ENCODE measurements around the gene DBP. TPM values are rescaled to one million over a fixed set of nuclear protein-coding genes. Genes with fewer than 3 reads are reported as not detected.

The DBP gene
- polyA plus RNA-seq, 2 donors: 8.9 to 13.3 TPM

DNA sequence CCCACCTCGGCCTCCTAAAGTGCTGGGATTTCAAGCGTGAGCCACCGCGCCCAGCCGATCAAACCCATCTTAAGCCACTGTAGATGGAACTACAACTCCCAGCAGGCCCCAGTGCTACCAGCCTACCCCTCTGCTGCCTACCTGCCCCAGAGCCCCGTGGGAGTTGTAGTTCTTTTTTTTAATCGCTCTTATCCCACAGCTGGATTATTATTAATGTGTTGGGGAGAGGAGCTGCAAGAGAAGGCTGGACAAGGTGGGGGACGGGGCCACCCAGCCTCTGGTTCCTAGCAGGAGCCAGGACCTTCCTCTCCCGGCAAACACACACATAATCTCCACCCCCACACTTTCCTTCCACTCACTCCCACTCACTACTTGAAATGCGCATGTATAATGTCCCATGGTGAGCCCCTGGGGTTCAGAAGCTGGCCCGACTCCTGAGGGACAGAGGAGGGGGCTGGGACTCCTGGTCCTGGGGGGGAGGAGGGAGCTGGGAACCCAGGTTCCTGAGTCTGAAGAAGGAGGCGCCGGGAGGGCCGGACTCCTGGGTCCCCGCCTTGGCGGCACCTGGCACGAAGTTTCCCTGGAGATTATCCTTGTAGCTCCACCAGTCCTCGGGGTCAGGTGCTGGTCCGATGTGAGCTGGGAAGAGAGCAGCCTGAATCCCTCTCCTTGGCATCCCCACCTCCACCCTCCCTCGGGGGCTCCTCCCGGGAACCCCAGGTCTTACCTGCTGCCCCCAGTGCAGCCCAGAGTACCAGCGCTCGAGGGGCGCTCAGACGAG, 7.8 kb upstream of the DBP start:
- 2% methylated on average over 24 to 25 of the region's 25 CpGs for WGBS, 2 donors
- H3K4me3 ChIP-seq (ENCODE audit: low read depth in 1 of 2, low read length in 2 of 2): peak overlapping the region; percentile 51 to 57
- no peaks in the 10 kb centered on the region for H3K36me3 ChIP-seq (ENCODE audit: control insufficient read depth in 2 of 2, insufficient read depth in 2 of 2, low read length in 1 of 2)
- H3K4me1 ChIP-seq (ENCODE audit: control insufficient read depth in 2 of 2, insufficient read depth in 2 of 2, low read length in 1 of 2): peaks cover 0 to 7% of the 10 kb centered on the region in 2 donors
- H3K9me3 ChIP-seq (ENCODE audit: control insufficient read depth in 2 of 2, insufficient read depth in 1 of 2, low read depth in 1 of 2, low read length in 1 of 2): no peaks in the 10 kb centered on the region
- peak overlapping the region; percentile 76 to 79 for H3K27ac ChIP-seq (ENCODE audit: low read depth in 2 of 2, low read length in 1 of 2)
- no peaks in the 10 kb centered on the region for H3K27me3 ChIP-seq (ENCODE audit: control insufficient read depth in 1 of 2, insufficient read depth in 2 of 2, low read length in 2 of 2)

DNA sequence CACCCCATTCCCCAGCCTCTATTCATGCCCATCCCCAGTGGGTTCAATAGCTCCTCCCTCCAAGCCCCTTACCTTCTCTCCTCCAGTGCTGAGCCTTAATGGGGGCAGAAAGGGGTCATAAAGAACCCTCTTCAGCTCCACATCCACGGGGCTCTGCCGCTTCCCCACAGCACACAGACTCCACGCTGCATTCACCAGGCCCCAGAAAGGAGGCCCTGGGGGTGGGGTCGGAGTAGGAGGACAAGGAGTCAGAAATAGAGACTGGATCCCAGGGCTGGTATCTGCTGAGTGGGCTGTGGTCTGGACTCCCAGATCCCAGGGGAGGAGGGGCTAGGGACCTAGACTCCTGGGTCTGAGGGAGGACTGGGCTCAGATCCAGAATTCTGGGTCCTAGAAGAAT, 7.2 kb upstream of the DBP start:
- Histone ChIP-seq H3K9me3 (ENCODE audit: control insufficient read depth in 2 of 2, insufficient read depth in 1 of 2, low read depth in 1 of 2, low read length in 1 of 2) (no peaks in the 10 kb centered on the region), H3K36me3 (ENCODE audit: control insufficient read depth in 2 of 2, insufficient read depth in 2 of 2, low read length in 1 of 2) (no peaks in the 10 kb centered on the region), H3K4me3 (ENCODE audit: low read depth in 1 of 2, low read length in 2 of 2) (no peak overlapping the region), H3K4me1 (ENCODE audit: control insufficient read depth in 2 of 2, insufficient read depth in 2 of 2, low read length in 1 of 2) (peaks cover 0 to 7% of the 10 kb centered on the region in 2 donors), H3K27me3 (ENCODE audit: control insufficient read depth in 1 of 2, insufficient read depth in 2 of 2, low read length in 2 of 2) (no peaks in the 10 kb centered on the region), H3K27ac (ENCODE audit: low read depth in 2 of 2, low read length in 1 of 2) (no peak overlapping the region)
- WGBS, 2 donors: 74 to 76% methylated on average over 4 of the region's 4 CpGs

DNA sequence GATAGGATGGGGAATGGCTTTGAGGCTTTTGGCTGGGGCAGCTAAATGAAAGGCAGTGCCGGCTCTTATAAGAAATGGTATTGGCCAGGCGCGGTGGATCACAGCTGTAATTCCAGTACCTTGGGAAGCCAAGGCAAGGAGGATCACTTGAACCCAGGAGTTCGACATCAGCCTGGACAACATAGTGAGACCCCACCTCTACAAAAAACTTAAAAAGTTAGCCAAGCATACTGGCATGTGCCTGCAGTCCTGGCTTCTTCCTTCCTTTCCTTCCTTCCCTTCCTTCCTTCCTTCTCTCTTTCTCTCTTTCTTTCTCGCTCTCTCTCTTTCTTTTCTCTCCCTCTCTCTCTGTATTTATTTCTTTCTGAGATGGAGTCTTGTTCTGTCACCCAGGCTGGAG, 5.7 kb upstream of the DBP start:
- Histone ChIP-seq H3K4me1 (ENCODE audit: control insufficient read depth in 2 of 2, insufficient read depth in 2 of 2, low read length in 1 of 2) (peaks cover 3 to 7% of the 10 kb centered on the region in 2 donors), H3K4me3 (ENCODE audit: low read depth in 1 of 2, low read length in 2 of 2) (no peak overlapping the region), H3K9me3 (ENCODE audit: control insufficient read depth in 2 of 2, insufficient read depth in 1 of 2, low read depth in 1 of 2, low read length in 1 of 2) (no peaks in the 10 kb centered on the region), H3K36me3 (ENCODE audit: control insufficient read depth in 2 of 2, insufficient read depth in 2 of 2, low read length in 1 of 2) (no peaks in the 10 kb centered on the region), H3K27ac (ENCODE audit: low read depth in 2 of 2, low read length in 1 of 2) (no peak overlapping the region), H3K27me3 (ENCODE audit: control insufficient read depth in 1 of 2, insufficient read depth in 2 of 2, low read length in 2 of 2) (no peaks in the 10 kb centered on the region)
- WGBS, 2 donors: 88 to 92% methylated on average over 5 of the region's 5 CpGs

DNA sequence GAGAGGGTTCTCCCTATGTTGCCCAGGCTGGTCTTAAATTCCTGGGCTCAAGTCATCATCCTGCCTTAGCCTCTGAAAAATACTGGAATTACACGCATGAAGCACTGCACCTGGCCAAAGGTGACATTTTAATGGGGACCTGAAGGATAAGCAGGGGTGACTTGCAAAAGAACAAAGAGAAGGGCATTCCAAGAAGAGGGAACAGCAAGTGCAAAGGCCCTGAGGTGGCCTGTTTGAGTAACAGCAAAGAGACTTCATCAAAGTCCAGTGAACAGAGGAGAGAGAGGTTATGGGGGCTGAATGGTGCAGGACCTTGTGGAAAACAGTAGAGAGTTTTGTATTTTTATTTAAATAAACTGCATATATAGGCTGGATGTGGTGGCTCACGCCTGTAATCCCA, 4.7 kb upstream of the DBP start:
- 94 to 97% methylated on average over 2 of the region's 2 CpGs for WGBS, 2 donors
- no peaks in the 10 kb centered on the region for H3K36me3 ChIP-seq (ENCODE audit: control insufficient read depth in 2 of 2, insufficient read depth in 2 of 2, low read length in 1 of 2)
- no peaks in the 10 kb centered on the region for H3K27me3 ChIP-seq (ENCODE audit: control insufficient read depth in 1 of 2, insufficient read depth in 2 of 2, low read length in 2 of 2)
- H3K4me1 ChIP-seq (ENCODE audit: control insufficient read depth in 2 of 2, insufficient read depth in 2 of 2, low read length in 1 of 2): peaks cover 3 to 7% of the 10 kb centered on the region in 2 donors
- no peaks in the 10 kb centered on the region for H3K9me3 ChIP-seq (ENCODE audit: control insufficient read depth in 2 of 2, insufficient read depth in 1 of 2, low read depth in 1 of 2, low read length in 1 of 2)
- H3K27ac ChIP-seq (ENCODE audit: low read depth in 2 of 2, low read length in 1 of 2): no peak overlapping the region
- H3K4me3 ChIP-seq (ENCODE audit: low read depth in 1 of 2, low read length in 2 of 2): no peak overlapping the region

DNA sequence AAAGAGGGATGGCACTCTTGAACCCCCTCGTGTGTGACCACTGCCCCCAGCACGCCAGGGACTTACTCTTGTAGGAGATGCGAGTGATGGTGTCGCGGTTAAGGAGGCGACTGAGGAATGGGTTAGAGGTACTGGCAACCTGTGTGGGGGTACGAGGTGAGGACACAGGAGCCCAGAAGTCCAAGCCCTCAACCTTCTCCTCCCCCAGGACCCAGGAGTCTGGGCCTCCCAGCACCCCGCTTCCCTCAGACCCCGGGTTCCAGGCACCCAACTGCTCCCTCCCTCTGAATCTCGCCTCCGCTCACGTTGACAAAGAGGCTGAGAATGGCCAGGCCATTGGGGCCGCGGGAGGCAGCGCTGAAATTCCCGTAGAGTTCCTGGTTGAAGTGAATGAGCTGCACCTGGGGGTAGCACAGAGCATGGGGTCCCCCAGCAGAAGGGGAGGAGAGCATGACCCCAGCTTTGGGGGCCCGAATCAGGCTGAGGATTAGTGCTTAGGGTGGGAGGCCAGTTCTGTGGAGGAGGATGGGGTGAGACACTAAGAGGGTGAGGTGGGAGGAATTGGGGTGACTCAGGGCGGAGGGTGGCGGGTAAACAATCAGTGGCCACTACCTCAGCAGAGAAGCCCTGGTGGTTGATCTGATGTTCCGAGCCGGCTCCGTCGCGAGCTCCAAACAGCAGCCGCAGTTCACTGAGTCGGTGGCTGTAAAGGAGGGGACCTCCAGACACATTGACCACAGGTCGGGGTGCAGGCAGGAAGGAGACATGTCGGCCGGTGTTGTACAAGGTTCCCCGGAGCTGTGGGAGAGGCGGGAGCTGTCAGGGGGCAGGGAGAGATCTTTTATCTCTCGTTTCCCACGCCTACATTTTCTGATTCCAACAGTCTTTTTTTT, 2.5 kb upstream of the DBP start:
- 66 to 74% methylated on average over 31 to 33 of the region's 33 CpGs for WGBS, 2 donors
- Histone ChIP-seq H3K9me3 (ENCODE audit: control insufficient read depth in 2 of 2, insufficient read depth in 1 of 2, low read depth in 1 of 2, low read length in 1 of 2) (no peaks in the 10 kb centered on the region), H3K27ac (ENCODE audit: low read depth in 2 of 2, low read length in 1 of 2) (no peak overlapping the region), H3K4me3 (ENCODE audit: low read depth in 1 of 2, low read length in 2 of 2) (no peak overlapping the region), H3K36me3 (ENCODE audit: control insufficient read depth in 2 of 2, insufficient read depth in 2 of 2, low read length in 1 of 2) (no peaks in the 10 kb centered on the region), H3K4me1 (ENCODE audit: control insufficient read depth in 2 of 2, insufficient read depth in 2 of 2, low read length in 1 of 2) (peaks cover 0 to 6% of the 10 kb centered on the region in 2 donors), H3K27me3 (ENCODE audit: control insufficient read depth in 1 of 2, insufficient read depth in 2 of 2, low read length in 2 of 2) (no peaks in the 10 kb centered on the region)

DNA sequence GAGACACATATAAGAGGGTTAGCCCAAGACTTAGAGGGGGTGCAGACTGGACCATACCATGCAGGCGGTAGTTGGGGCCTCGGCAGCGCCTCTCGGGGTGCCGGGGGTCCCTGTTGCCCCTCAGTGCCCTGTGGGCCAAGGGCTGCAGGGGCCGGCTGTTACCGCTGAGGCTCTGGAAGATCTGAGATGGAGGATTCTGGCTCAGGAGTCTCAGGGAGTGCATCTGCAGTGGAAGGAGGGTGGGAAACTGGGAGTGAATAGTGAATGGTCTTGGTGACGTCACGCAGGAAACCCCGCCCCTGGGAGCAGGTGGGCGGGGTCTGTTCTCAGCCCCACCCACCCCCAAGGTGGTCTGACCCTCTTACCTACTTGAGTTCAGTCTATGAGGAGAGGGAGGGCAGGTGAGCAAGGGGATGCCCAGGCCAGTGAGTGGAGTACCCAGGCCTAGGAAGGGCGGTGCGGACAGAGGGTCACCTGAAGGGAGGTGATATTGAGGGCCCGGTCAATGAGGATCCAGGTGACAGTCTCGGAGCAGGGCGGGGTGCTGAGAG, 1.7 kb upstream of the DBP start:
- Histone ChIP-seq H3K9me3 (ENCODE audit: control insufficient read depth in 2 of 2, insufficient read depth in 1 of 2, low read depth in 1 of 2, low read length in 1 of 2) (no peaks in the 10 kb centered on the region), H3K27ac (ENCODE audit: low read depth in 2 of 2, low read length in 1 of 2) (peak overlapping the region; percentile 98 to 99), H3K27me3 (ENCODE audit: control insufficient read depth in 1 of 2, insufficient read depth in 2 of 2, low read length in 2 of 2) (no peaks in the 10 kb centered on the region), H3K4me3 (ENCODE audit: low read depth in 1 of 2, low read length in 2 of 2) (no peak overlapping the region), H3K36me3 (ENCODE audit: control insufficient read depth in 2 of 2, insufficient read depth in 2 of 2, low read length in 1 of 2) (no peaks in the 10 kb centered on the region), H3K4me1 (ENCODE audit: control insufficient read depth in 2 of 2, insufficient read depth in 2 of 2, low read length in 1 of 2) (peaks cover 0 to 7% of the 10 kb centered on the region in 2 donors)
- WGBS, 2 donors: 74 to 78% methylated on average over 16 of the region's 16 CpGs

DNA sequence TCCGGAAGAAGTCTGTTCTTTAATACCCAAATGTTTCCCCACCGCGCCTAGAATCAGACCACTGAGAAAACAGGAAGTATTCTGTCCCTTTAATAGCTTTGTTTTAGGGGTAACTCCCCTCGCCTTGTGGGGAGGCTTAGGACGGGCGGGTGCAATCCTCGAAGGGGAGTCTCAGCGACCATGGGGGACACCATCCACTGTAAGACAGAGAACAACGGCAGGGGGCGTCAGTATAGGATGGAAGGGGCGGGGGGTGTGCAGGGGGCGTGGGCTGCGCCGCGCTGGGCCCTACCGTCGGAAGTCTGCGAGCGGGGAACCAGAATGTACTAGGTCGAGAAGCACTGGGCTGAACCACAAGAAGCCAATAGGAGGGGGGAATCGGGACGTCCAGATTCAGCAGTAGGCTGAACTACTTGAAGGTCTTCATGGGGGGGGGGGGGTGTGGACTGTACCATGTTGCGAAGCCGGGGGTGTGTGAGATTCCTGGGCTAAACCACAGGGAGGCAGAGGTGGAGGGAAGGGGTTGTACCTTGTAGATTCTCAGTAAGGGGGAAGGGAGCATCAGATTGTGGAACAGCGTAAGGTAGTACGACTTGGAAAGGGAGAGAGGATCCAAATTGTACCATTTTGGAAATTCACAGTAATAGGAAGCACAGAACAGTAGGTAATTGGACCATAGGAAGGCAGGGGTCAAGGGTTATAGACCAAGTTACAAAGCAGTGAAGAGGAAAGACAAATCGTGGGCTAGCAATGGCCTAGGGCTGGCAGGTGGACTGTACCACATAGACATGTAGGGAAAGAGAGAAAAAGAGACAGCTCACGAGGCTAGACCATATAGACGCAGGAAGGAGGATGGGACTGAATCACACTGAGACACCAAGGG, 1.0 kb upstream of the DBP start:
- H3K4me1 ChIP-seq (ENCODE audit: control insufficient read depth in 2 of 2, insufficient read depth in 2 of 2, low read length in 1 of 2): peaks cover 0 to 10% of the 10 kb centered on the region in 2 donors
- H3K36me3 ChIP-seq (ENCODE audit: control insufficient read depth in 2 of 2, insufficient read depth in 2 of 2, low read length in 1 of 2): no peaks in the 10 kb centered on the region
- H3K27me3 ChIP-seq (ENCODE audit: control insufficient read depth in 1 of 2, insufficient read depth in 2 of 2, low read length in 2 of 2): no peaks in the 10 kb centered on the region
- H3K4me3 ChIP-seq (ENCODE audit: low read depth in 1 of 2, low read length in 2 of 2): peak overlapping the region; percentile 46 to 65
- WGBS, 2 donors: 6 to 7% methylated on average over 29 of the region's 29 CpGs
- peak overlapping the region; percentile 98 to 99 for H3K27ac ChIP-seq (ENCODE audit: low read depth in 2 of 2, low read length in 1 of 2)
- H3K9me3 ChIP-seq (ENCODE audit: control insufficient read depth in 2 of 2, insufficient read depth in 1 of 2, low read depth in 1 of 2, low read length in 1 of 2): no peaks in the 10 kb centered on the region

DNA sequence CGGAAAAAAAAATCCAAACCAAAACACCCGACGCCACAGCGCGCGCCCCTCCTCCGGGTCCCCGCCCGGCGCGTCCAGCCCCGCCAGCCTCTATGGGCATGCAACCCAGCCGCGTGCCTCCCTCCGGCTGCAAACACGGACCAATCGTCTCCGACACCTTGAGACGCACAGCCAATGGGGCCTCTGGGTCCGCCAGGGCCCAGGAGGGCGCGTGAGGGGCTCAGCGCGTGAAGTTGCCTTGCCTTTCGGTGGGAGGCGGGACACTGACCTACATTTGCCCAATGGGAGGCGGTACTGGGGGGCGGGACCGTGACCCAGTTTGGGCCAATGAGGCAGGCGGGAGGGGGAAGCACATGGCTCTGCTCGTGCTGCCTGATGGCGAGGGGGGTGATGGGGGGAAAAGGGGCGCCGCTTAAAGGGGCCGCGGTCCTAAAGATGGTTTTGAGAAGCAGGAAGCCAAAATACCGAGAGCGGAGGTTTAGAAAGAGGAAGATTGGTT, 319 bp upstream of the DBP start:
- H3K36me3 ChIP-seq (ENCODE audit: control insufficient read depth in 2 of 2, insufficient read depth in 2 of 2, low read length in 1 of 2): no peaks in the 10 kb centered on the region
- H3K4me3 ChIP-seq (ENCODE audit: low read depth in 1 of 2, low read length in 2 of 2): peak overlapping the region; percentile 61 to 65
- peaks cover 0 to 10% of the 10 kb centered on the region in 2 donors for H3K4me1 ChIP-seq (ENCODE audit: control insufficient read depth in 2 of 2, insufficient read depth in 2 of 2, low read length in 1 of 2)
- no peaks in the 10 kb centered on the region for H3K9me3 ChIP-seq (ENCODE audit: control insufficient read depth in 2 of 2, insufficient read depth in 1 of 2, low read depth in 1 of 2, low read length in 1 of 2)
- H3K27ac ChIP-seq (ENCODE audit: low read depth in 2 of 2, low read length in 1 of 2): peak overlapping the region; percentile 98 to 99
- no peaks in the 10 kb centered on the region for H3K27me3 ChIP-seq (ENCODE audit: control insufficient read depth in 1 of 2, insufficient read depth in 2 of 2, low read length in 2 of 2)
- 0 to 1% methylated on average over 36 to 38 of the region's 38 CpGs for WGBS, 2 donors

Measured in esophagus (tissue), 2 donors.